GM19328 (cell line): ENCODE measurements around the gene C1orf56.
"Not testable (repeated sequence)": the region's sequence is repeated elsewhere in the genome, so short reads cannot be mapped to it uniquely, and the experiment has no call there.

Experiments
- ATAC-seq: cut with Tn5 transposase; IDR thresholded peaks from one replicate; pipeline ENCODE4 v1.9.1; 2021; ENCODE audit warnings: mild to moderate bottlenecking, moderate library complexity; ENCODE audit not compliant: unreplicated experiment

Gene C1orf56

DNA sequence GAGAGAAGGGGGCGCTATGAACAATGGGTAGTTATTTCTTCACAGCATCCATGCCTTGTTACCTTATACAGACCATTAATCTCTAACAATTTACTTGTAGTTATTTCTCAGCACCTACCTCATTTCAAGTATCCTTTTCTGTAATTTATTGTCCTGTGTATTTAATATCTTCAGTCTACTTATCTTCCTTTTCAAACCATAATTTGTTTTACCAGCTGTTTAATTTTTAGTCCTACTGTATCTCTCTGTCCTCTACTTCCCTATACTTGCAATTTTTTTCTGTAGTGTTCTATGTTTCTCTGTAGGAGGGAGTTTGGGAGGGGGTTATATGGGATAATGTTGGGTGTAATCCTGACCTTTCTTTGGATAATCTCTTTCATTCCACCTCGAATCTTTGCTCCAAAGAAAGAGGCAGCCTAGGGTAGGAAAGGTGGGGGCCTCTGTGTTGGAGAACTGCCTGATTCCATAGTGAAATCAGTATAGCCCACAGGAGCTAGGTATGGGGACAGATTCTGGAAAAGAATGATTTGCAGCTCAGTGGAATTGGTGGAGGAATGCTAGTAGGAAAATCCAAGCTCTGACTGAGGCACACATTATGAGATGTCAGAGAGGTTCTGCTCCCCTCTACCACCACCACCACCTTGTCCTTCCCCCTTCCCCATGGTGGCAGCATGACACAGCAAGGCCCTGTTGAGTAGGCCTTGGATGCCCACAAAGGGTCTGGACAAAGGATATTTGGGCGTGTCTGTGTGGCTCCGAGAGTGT is 13.3 kb downstream of the C1orf56 start:
- no peak for ATAC-seq

DNA sequence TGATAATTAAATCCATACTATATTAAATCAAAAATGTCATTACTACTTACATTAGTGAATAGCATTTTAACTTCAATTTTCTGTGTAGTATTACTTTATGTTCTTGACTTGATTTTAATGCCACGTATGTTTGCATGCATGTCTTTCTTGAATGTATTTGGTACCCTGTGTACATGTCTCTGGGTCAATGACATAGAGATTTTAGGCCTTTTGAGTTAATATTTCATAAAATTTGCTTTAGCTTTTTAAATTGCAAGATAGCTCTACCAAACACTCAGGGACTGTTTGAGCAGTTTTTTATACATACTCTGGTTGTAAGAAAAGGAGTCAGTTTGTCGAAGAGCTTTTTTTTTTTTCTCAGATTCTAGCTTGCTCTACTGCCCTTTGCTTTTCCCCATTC is 14.2 kb downstream of the C1orf56 start:
- no peak for ATAC-seq

DNA sequence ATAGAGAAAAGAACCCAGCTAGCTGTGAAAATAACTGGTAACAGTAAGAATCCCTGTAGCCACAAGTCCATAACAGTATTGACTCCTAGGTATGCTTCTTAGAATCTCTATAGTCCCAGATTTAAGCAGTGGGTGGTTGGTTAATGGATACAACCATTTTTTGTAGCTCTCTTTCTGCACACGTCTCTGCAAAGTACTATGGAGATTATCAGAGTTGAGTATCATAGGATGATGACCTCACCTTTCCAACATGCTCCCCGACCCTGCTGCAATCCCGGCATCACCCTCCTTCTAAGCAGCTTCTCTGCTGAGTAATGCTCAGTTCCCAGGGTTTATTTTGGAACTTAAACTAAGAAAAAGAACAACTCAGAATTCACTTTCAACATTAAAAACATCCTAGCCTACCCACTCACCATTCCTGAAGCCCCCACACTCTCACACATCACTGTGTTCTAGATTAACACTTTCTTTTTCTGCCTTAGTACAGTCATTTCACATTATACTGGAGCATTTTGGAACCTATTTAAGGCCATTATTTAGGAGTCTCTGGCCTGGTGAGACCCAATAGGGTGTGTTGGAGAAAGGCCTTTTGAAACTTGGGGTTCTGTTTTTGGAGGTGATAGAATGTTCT is 15.3 kb downstream of the C1orf56 start:
- no peak for ATAC-seq

DNA sequence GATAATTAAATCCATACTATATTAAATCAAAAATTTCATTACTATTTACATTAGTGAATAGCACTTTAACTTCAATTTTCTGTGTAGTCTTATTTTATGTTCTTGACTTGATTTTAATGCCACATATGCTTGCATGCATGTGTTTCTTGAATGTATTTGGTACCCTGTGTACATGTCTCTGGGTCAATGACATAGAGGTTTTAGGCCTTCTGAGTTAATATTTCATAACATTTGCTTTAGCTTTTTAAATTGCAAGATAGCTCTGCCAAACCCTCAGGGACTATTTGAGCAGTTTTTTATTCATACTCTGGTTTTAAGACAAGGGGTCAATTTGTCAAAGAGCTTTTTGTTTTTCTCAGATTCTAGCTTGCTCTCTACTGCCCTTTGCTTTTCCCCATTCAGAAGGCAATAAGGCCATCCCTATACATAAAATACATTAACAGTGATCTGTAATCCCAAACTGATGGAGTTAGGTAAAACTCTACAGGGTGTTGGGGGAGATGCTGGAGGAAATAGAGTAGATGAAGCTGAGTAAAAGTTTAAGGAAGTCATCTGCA is 17.6 kb downstream of the C1orf56 start:
- no peak for ATAC-seq

DNA sequence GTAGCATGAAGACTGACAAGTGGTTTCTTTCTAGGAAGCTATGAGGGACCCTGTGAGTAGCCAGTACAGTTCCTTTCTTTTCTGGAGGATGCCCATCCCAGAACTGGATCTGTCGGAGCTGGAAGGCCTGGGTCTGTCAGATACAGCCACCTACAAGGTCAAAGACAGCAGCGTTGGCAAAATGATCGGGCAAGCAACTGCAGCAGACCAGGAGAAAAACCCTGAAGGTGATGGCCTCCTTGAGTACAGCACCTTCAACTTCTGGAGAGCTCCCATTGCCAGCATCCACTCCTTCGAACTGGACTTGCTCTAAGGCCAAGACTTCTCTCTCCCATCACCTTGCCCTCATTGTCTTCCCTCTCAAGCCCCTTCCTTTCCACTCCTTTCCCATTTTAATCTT is 19.6 kb downstream of the C1orf56 start:
- ATAC-seq, result no peak

DNA sequence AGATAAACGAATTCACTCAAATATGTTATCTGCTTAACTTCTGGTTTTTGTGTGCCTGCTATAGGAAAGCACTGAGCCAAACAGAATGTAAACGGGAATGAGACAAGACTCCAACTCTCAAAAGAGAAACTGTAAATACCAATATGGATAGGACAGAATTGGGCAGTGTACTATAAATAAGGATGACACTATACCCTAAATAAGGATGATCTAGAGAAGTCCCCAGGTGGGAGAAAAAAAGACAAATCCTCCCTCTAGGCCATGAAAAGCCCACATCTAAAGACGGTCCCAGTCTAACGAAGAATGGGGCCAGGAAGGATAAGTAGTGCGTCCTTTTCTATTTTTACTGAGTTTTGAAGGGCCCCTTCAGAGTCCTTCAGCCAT is 21.5 kb downstream of the C1orf56 start:
- ATAC-seq, result no peak

DNA sequence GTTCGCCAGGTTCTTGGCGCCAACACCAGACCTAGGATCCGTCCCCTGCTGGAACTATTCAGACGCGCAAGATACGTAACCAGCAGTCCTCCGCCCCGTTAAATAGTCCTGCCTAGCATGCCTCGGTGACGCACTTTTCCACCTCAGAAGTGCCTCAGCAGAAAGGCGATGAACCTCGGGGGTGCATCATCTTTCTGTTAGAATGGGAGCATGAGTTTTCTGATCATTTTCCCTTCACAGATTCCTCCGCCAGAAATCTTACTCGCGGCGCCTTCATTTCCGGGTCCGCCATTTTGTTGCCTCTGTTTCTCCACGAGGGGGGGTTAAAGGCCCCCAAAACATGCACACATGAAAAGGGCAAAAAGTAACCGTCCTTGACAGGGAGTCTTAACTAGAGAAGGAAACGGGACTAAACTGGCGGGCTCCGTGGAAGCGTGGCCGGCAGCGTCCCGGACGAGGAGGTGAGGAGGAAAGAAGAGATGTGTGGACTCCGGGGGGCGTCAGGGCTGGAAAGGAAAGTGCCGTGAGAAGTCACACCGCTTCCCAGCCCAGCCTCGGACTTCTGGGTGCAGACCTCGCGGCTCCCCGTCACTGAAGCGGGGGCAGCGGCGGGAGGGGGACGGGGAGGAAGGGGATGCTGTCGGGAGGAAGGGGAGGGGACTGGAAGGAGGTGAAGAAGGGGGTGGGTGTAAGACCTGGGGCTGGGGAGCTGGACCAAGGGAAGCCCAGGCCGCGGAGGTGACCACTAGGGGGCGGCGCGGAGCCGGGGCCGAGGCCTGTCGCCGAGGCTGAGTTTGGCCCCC is 23.1 kb downstream of the C1orf56 start, which contains the start of gene GABPB2:
Gene GABPB2 (plus strand): TSS at position 288 of the 803 bp plus-strand sequence. CDS start 17,429 bp downstream, outside the sequence.
- ATAC-seq, result peak; percentile 68

DNA sequence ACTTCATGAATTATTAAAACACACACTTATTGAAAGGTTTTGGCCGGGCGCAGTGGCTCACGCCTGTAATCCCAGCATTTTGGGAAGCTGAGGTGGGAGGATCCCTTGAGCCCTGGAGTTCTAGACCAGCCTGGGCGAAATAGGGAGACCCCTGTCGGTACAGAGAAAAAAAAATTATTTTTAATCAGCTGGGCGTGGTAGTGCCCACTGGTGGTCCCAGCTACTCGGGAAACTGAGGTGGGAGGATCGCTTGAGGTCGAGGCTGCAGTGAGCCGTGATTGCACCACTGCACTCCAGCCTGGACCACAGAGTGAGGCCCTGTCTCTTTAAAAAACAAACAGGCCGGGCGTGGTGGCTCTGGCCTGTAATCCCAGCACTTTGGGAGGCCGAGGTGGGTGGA is 24.7 kb downstream of the C1orf56 start:
- ATAC-seq, result no peak

DNA sequence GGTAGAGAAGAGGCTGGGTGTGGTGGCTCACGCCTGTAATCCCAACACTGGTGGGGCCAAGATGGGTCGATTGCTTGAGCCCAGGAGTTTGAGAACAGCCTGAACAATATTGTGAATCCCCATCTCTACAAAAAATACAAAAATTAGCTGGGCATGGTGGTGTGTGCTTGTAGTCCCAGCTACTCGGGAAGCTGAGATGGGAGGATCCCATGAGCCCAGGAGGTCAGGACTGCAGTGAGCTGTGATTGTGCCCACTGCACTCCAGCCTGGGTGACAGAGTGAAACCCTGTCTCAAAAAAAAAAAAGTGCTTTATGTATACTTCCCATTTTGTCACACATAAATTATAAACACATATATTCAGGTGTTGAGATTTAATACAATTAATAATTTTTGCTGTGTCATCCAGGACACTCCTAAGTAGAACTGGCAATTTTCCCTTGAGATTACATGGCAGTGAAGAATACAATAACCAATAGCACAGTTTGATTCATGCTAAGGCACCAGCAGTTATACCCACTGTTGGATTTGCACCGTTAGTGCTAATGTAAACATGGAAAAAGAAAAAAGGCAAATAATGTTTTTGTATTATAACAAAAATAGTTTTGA is 38.5 kb downstream of the C1orf56 start:
- ATAC-seq, result no peak

DNA sequence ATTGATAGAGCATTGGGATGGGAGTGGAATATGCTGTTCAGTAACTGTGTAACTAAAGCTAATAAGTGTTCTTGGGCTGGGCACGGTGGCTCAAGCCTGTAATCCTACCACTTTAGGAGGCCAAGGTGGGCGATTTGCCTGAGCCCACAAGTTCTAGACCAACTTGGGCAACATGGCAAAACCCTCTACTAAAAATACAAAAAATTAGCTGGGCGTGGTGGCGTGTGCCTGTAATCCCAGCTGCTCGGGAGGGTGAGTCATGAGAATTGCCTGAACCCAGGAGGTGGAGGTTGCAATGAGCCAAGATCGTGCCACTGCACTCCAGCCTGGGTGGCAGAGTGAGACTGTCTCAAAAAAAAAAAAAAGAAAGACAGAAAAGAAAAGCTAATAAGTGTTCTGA is 49.9 kb downstream of the C1orf56 start:
- not testable (repeated sequence) for ATAC-seq

DNA sequence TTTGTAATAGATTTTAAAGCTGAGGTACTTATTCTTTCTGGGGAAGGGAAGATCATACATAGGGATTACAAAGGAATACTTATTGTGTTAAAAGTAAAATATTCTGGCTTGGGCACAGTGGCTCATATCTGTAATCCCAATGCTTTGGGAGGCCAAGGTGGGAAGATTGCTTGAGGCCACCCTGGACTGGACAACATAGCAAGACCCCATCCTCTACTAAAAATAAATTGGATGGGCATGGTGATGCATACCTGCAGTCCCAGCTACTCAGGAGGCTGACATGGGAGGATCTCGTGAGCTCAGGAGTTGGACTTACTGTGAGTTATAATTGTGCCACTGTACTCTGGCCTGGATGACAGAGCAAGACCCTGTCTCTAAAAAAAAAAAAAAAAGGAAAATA is 50.6 kb downstream of the C1orf56 start:
- no peak for ATAC-seq
